ENCODE data around the gene DNAJC4. TPM values are rescaled to one million over a fixed set of nuclear protein-coding genes. Genes with fewer than 3 reads are reported as not detected.

Gene DNAJC4
- total and polyA plus RNA-seq, 2 of the 8 experiments (the other 6 are each of a cell fraction or from before 2014, with no cell fraction given) = 14.6 to 31.0 TPM

DNA sequence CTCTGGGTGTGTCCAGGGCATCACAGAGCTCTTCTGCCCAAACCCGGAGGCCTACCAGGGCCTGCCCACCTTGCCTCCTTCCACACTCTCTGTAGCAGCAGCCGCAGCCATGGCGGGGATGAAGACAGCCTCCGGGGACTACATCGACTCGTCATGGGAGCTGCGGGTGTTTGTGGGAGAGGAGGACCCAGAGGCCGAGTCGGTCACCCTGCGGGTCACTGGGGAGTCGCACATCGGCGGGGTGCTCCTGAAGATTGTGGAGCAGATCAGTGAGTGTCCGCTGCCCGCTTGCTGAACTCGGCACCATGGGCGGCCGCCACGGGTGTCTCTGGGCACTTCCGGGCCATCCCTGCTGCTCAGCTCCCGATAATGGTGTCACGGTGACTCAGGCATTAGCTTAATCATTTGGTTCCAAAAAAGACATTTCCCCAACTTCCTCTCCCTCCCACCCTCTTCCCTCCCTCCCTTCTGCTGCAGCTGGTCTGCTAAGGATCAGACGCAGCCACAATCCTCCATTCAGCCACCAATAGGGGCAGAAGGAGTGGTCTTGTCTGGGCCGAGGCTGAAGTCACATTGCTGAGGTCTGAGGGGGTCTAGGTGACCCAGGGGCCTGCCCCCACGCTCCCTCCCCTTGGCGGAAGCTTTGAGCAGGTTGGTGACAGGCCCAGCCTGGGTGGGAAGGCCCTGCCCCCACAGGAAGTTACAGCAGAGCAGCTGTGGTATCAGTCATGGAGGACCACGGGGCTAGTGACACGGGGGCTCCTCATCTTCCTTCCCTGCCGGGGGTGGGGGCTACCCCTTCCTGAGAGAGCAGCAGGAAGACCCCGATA lies 22.9 kb upstream of the DNAJC4 start (continued):
- TF ChIP-seq HDAC6 (IDR thresholded peaks at IDR 0.05; ENCODE audit: low read depth, low read length) = no peak
- no peak for TF ChIP-seq CREB1 (IDR thresholded peaks at IDR 0.05)
- no peak for TF ChIP-seq SAP30 (IDR thresholded peaks at IDR 0.05; ENCODE audit: insufficient read depth, insufficient replicate concordance, low read length)

Data from H1 (cell line).